PC-3 (cell line): ENCODE results near the gene ADM2. TPM values are rescaled to one million over a fixed set of nuclear protein-coding genes. Genes with fewer than 3 reads are reported as not detected.
A peak's percentile ranks its signal among the peaks of the same experiment; 100 is the strongest.

Experiments
- ATAC-seq: fragments of 200-7000 bp; cut with Tn5 transposase; 2 replicates; pipeline ENCODE4 v1.9.1; 2020; ENCODE audit warnings: mild to moderate bottlenecking, moderate library complexity
- BruUV-seq: library from RNA; stranded (reverse); fragments of 400-500 nt; replicated peaks from 2 replicates; lab custom pipeline; 2021; lab: Mats Ljungman, UMichigan
- CTCF ChIA-PET: fragments of 300-600 bp; sonication (Branson Sonifier 250); formaldehyde crosslinking; loops from one replicate; lab custom pipeline; 2022; ENCODE audit warnings: antibody characterized with exemption; lab: Charles Lee
- POLR2A ChIA-PET: fragments of 300-600 bp; sonication (Branson Sonifier 250); formaldehyde crosslinking; loops from one replicate; lab custom pipeline; 2022; ENCODE audit warnings: antibody characterized with exemption; ENCODE audit not compliant: unreplicated experiment; lab: Charles Lee
- DNase-seq: peaks from one replicate; pipeline ENCODE4 v3.0.0-alpha.2; 2015
- H2AFZ ChIP-seq: fragments of 300-600 bp; sonication (generic); 2 replicates; pipeline ENCODE4 v1.6.0; 2016; ENCODE audit warnings: antibody characterized with exemption, low read length
- H3F3A ChIP-seq: fragments of 300-600 bp; sonication (generic); one replicate; pipeline ENCODE4 v1.6.0; 2017; ENCODE audit warnings: antibody characterized with exemption, low read length, control low read depth, mild to moderate bottlenecking; ENCODE audit not compliant: unreplicated experiment
- H3K27ac ChIP-seq: fragments of 300-600 bp; sonication (generic); 2 replicates; pipeline ENCODE4 v1.5.1; 2016; ENCODE audit warnings: mild to moderate bottlenecking, low read length
- H3K27me3 ChIP-seq: fragments of 300-600 bp; sonication (generic); 2 replicates; pipeline ENCODE4 v1.6.1; 2016; ENCODE audit warnings: low read length, mixed read lengths
- H3K36me3 ChIP-seq: fragments of 300-600 bp; sonication (generic); 2 replicates; pipeline ENCODE4 v1.6.1; 2016; ENCODE audit warnings: low read depth, mixed run types, low read length, mixed read lengths
- H3K4me1 ChIP-seq: fragments of 300-600 bp; sonication (generic); 2 replicates; pipeline ENCODE4 v1.5.1; 2016; ENCODE audit warnings: low read length; ENCODE audit not compliant: insufficient read depth
- H3K4me2 ChIP-seq: fragments of 300-600 bp; sonication (generic); 2 replicates; pipeline ENCODE4 v1.6.0; 2016; ENCODE audit warnings: low read length
- H3K4me3 ChIP-seq: fragments of 300-600 bp; sonication (generic); 2 replicates; pipeline ENCODE4 v1.5.1; 2016; ENCODE audit warnings: mild to moderate bottlenecking, low read length, mixed read lengths
- H3K79me2 ChIP-seq: fragments of 300-600 bp; sonication (generic); 2 replicates; pipeline ENCODE4 v1.6.1; 2017; ENCODE audit warnings: low read length, mixed read lengths
- H3K9ac ChIP-seq: fragments of 300-600 bp; sonication (generic); 2 replicates; pipeline ENCODE4 v1.6.0; 2016; ENCODE audit warnings: mild to moderate bottlenecking, low read length
- H3K9me2 ChIP-seq: fragments of 300-600 bp; sonication (generic); replicated peaks from 2 replicates; pipeline ENCODE4 v1.6.1; 2016; ENCODE audit warnings: mixed run types, low read length, mixed read lengths
- H3K9me3 ChIP-seq: fragments of 300-600 bp; sonication (generic); 2 replicates; pipeline ENCODE4 v1.6.1; 2016; ENCODE audit warnings: low read length, mixed read lengths
- H4K20me1 ChIP-seq: fragments of 300-600 bp; sonication (generic); 2 replicates; pipeline ENCODE4 v1.6.1; 2016; ENCODE audit warnings: low read length, mixed read lengths
- EZH2 ChIP-seq: fragments of 300-600 bp; sonication (generic); IDR thresholded peaks from one replicate; pipeline ENCODE4 v1.6.1; 2017; ENCODE audit warnings: antibody characterized with exemption, mild to moderate bottlenecking, low read length; ENCODE audit not compliant: unreplicated experiment
- EZH2phosphoT487 ChIP-seq: fragments of 300-600 bp; sonication (generic); IDR thresholded peaks from 2 replicates; pipeline ENCODE4 v1.6.1; 2018; ENCODE audit warnings: mild to moderate bottlenecking, antibody characterized with exemption, low read length, borderline replicate concordance
- intact Hi-C: fragments of 100-400 bp; cut with micrococcal nuclease; formaldehyde crosslinking; loops from 2 replicates; pipeline ENCODE4 v1.9.0; 2023
- total RNA-seq: library from RNA; depleted of rRNA; stranded (reverse); fragments of >200 nt; gene quantifications from 2 replicates; pipeline ENCODE4 v1.2.3, GENCODE V29; 2014
- TF ChIP-seq, protein P1 (sequence below): fragments of 300-600 bp; sonication (generic); conservative IDR thresholded peaks from 2 replicates; pipeline ENCODE4 v1.5.1; 2017; ENCODE audit warnings: antibody characterized with exemption, low read depth, mild to moderate bottlenecking, low read length

Gene ADM2
- total RNA-seq, 1 experiment from 2014 or later: 1.8 TPM

DNA sequence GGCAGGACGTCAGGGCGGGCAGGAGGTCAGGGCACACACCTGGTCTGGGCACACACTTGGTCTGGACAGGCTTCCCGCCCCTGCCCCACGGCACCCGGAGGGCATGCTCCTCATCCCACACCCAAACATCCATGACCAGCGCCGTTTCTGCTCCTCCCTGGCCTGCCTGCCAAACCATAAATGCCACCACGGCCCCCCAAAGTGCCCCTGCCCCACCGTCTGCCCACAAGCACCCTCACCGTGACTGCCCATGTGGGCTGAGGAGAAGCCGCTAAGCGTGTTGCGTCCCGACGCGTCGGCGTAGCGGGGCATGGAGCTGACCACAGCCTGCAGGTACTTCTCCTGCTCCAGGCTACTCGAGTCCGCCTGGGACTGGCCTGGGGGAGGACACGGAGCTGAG lies 22.3 kb upstream of the ADM2 start:
- Histone ChIP-seq H3K4me2 (no peak overlapping the region), H3F3A (no peaks in the 10 kb centered on the region), H3K27me3 (no peaks in the 10 kb centered on the region), H3K36me3 (no peaks in the 10 kb centered on the region), H3K27ac (no peak overlapping the region), H3K4me1 (no peaks in the 10 kb centered on the region), H3K9ac (no peak overlapping the region), H3K4me3 (no peak overlapping the region), H2AFZ (no peak overlapping the region), H4K20me1 (no peaks in the 10 kb centered on the region), H3K9me3 (no peaks in the 10 kb centered on the region), H3K9me2 (no peaks in the 10 kb centered on the region), H3K79me2 (no peaks in the 10 kb centered on the region)
- ATAC-seq (no peak), DNase-seq (no peak)
- intact Hi-C loops: no loop called here
- ChIA-PET CTCF (no interaction called here), POLR2A (no interaction called here)
- TF ChIP-seq EZH2phosphoT487 (no peak), EZH2 (no peak)
- TF ChIP-seq, protein P1, sequence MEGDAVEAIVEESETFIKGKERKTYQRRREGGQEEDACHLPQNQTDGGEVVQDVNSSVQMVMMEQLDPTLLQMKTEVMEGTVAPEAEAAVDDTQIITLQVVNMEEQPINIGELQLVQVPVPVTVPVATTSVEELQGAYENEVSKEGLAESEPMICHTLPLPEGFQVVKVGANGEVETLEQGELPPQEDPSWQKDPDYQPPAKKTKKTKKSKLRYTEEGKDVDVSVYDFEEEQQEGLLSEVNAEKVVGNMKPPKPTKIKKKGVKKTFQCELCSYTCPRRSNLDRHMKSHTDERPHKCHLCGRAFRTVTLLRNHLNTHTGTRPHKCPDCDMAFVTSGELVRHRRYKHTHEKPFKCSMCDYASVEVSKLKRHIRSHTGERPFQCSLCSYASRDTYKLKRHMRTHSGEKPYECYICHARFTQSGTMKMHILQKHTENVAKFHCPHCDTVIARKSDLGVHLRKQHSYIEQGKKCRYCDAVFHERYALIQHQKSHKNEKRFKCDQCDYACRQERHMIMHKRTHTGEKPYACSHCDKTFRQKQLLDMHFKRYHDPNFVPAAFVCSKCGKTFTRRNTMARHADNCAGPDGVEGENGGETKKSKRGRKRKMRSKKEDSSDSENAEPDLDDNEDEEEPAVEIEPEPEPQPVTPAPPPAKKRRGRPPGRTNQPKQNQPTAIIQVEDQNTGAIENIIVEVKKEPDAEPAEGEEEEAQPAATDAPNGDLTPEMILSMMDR: no peak
- no TSS peak for BruUV-seq

DNA sequence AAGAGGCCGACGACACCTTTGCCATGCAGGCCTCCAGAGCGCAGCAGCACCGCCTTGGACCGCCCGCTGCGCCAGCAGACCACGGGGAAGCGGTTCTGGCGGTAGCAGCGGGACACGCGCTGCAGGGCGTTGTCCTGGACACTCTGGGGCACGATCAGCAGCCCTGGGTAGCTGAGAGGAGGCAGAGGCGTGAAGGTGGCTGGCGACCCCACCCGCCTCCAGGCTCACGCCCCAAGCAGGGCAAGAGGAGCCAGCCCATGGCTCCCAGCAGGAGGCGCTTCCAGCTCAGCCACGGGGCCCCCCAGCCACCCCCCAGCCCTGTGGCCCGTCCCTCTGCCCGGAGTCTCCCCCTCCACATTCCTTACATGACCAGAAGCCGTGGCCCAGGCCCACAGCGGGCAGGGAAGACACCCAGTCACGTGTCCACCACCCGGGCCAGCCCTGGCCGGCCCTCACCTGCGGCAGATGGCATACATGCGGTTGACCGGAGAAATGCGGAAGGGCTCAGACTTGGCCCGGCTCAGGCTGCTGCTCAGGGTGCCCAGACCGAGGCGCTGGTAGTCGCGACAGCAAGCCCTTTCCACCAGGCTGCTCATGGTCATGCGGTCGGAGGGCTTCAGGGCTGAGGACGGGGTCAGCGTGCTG lies 21.7 kb upstream of the ADM2 start:
- no peak for ATAC-seq
- intact Hi-C loops: no loop called here
- H3K36me3 ChIP-seq: no peaks in the 10 kb centered on the region
- no peaks in the 10 kb centered on the region for H3K9me2 ChIP-seq
- DNase-seq: no peak
- H2AFZ ChIP-seq: no peak overlapping the region
- no peak overlapping the region for H3K4me2 ChIP-seq
- POLR2A ChIA-PET: no interaction called here
- H3K9ac ChIP-seq: no peak overlapping the region
- no peaks in the 10 kb centered on the region for H3K9me3 ChIP-seq
- CTCF ChIA-PET: no interaction called here
- TF ChIP-seq EZH2phosphoT487: no peak
- TF ChIP-seq, protein P1: no peak
- TF ChIP-seq EZH2: no peak
- TSS peak; percentile 17 for BruUV-seq
- no peak overlapping the region for H3K27ac ChIP-seq
- no peaks in the 10 kb centered on the region for H3K4me1 ChIP-seq
- H3K27me3 ChIP-seq: no peaks in the 10 kb centered on the region
- H3K79me2 ChIP-seq: no peaks in the 10 kb centered on the region
- H3F3A ChIP-seq: no peaks in the 10 kb centered on the region
- no peaks in the 10 kb centered on the region for H4K20me1 ChIP-seq
- no peak overlapping the region for H3K4me3 ChIP-seq

- Histone ChIP-seq H3K4me2 (no peak overlapping the region), H3K27ac (no peak overlapping the region), H2AFZ (no peak overlapping the region), H3K4me1 (no peaks in the 10 kb centered on the region), H3K4me3 (no peak overlapping the region), H3K79me2 (no peaks in the 10 kb centered on the region), H3K36me3 (no peaks in the 10 kb centered on the region), H3F3A (no peaks in the 10 kb centered on the region), H3K9ac (no peak overlapping the region), H4K20me1 (no peaks in the 10 kb centered on the region), H3K9me2 (no peaks in the 10 kb centered on the region), H3K27me3 (no peaks in the 10 kb centered on the region), H3K9me3 (no peaks in the 10 kb centered on the region)
- ChIA-PET POLR2A (no interaction called here), CTCF (no interaction called here)
- DNase-seq: peak; percentile 13
- TF ChIP-seq, protein P1: no peak
- no peak for TF ChIP-seq EZH2phosphoT487
- TF ChIP-seq EZH2: no peak
- no TSS peak for BruUV-seq
- intact Hi-C loops: no loop called here
- no peak for ATAC-seq
These were observed 20.4 kb upstream of the ADM2 start for GRCh38 chr22:50460938-50461337.
